Suprapubic skin (tissue), 4 donors: ENCODE results near the gene CDK13.

Experiments
- CTCF ChIP-seq, 2 donors: fragments of 200-600 bp in 1 of 2; fragments of 450-650 bp in 1 of 2; sonication (generic) in 1 of 2; IDR thresholded peaks; one replicate each; pipeline ENCODE4 v1.5.1; 2016 to 2019; ENCODE audit warnings: antibody characterized with exemption in 2 of 2, mild to moderate bottlenecking in 1 of 2, moderate library complexity in 1 of 2
- POLR2A ChIP-seq, 2 donors: fragments of 450-650 bp; IDR thresholded peaks; one replicate each; pipeline ENCODE4 v1.6.1; 2017; ENCODE audit warnings: antibody characterized with exemption in 2 of 2, mild to moderate bottlenecking in 2 of 2, moderate library complexity in 2 of 2
- POLR2AphosphoS5 ChIP-seq, 3 donors: sonication (generic); formaldehyde crosslinking; IDR thresholded peaks; one replicate each; pipeline ENCODE4 v1.6.1; 2017; ENCODE audit warnings: antibody characterized with exemption in 3 of 3

GRCh38 chr7:39910108-39910869, 39.8 kb upstream of the CDK13 start:
- TF ChIP-seq CTCF (IDR thresholded peaks at IDR 0.05), result no peak
- no peak for TF ChIP-seq POLR2A (IDR thresholded peaks at IDR 0.05)
- no peak for TF ChIP-seq POLR2AphosphoS5 (IDR thresholded peaks at IDR 0.05)
